GM12878 (cell line): ENCODE data around the gene IL1RAPL1. TPM values are rescaled to one million over a fixed set of nuclear protein-coding genes. Genes with fewer than 3 reads are reported as not detected.

Experiments
- ATAC-seq: fragments of 200-7000 bp; cut with Tn5 transposase; 3 replicates; pipeline ENCODE4 v1.9.1; 2020; ENCODE audit warnings: mild to moderate bottlenecking, moderate library complexity
- BruUV-seq: library from RNA; stranded (reverse); fragments of 400-500 nt; replicated peaks from 2 replicates; lab custom pipeline; 2021; lab: Mats Ljungman, UMichigan
- CTCF ChIA-PET: fragments of 300-600 bp; sonication (Branson Sonifier 250); formaldehyde crosslinking; extraction: SDS; loops from one replicate; lab custom pipeline; 2021; ENCODE audit warnings: inconsistent platforms; lab: Yijun Ruan, JAX
- POLR2A ChIA-PET: fragments of 350-600 bp; formaldehyde crosslinking; extraction: SDS; loops from one replicate; lab custom pipeline; 2021; ENCODE audit warnings: inconsistent platforms; lab: Charles Lee
- RAD21 ChIA-PET: fragments of 300-600 bp; sonication (Branson Sonifier 250); formaldehyde crosslinking; loops from one replicate; lab custom pipeline; 2023; ENCODE audit warnings: antibody characterized with exemption; ENCODE audit not compliant: unreplicated experiment; lab: Charles Lee
- SMC1A ChIA-PET: fragments of 300-600 bp; sonication (Branson Sonifier 250); formaldehyde crosslinking; loops from one replicate; lab custom pipeline; 2023; ENCODE audit not compliant: unreplicated experiment, uncharacterized antibody; lab: Charles Lee
- DNase-seq: peaks from one replicate; pipeline ENCODE4 v3.0.0-alpha.2; 2011; ENCODE audit warnings: low read depth, low spot score
- FAIRE-seq: peaks from 3 replicates; lab custom pipeline; 2011; peaks lifted over from hg19 to GRCh38; lab: Jason Lieb, UNC
- H2AFZ ChIP-seq: 2 replicates; pipeline ENCODE4 v1.6.0; 2011; ENCODE audit warnings: low read depth, low read length, control low read depth; ENCODE audit not compliant: control insufficient read depth
- H3K27ac ChIP-seq: 2 replicates; pipeline ENCODE4 v1.5.1; 2011; ENCODE audit warnings: control low read depth; ENCODE audit not compliant: control insufficient read depth, insufficient read depth
- H3K27me3 ChIP-seq, 2 experiments: replicated peaks in 1 of 2; 2 replicates each; pipeline versions ENCODE4 v1.6.0 to v1.6.1; 2011; ENCODE audit warnings: low read length in 1 of 2; ENCODE audit not compliant: control insufficient read depth in 2 of 2, insufficient read depth in 2 of 2
- H3K36me3 ChIP-seq, 2 experiments: 2 replicates each; pipeline ENCODE4 v1.5.1; 2011; ENCODE audit warnings: low read length in 1 of 2; ENCODE audit not compliant: control insufficient read depth in 2 of 2, insufficient read depth in 2 of 2
- H3K4me1 ChIP-seq: 2 replicates; pipeline ENCODE4 v1.6.1; 2011; ENCODE audit warnings: mild to moderate bottlenecking, low read length, moderate library complexity, mixed read lengths; ENCODE audit not compliant: control insufficient read depth, insufficient read depth
- H3K4me2 ChIP-seq: 2 replicates; pipeline ENCODE4 v1.6.0; 2011; ENCODE audit warnings: control low read depth; ENCODE audit not compliant: control insufficient read depth, insufficient read depth
- H3K4me3 ChIP-seq: fragments of 200-600 bp; sonication (generic); 2 replicates; pipeline ENCODE4 v1.5.1; 2016
- H3K79me2 ChIP-seq: 2 replicates; pipeline ENCODE4 v1.6.0; 2011; ENCODE audit warnings: low read length; ENCODE audit not compliant: control insufficient read depth, insufficient read depth
- H3K9ac ChIP-seq: 2 replicates; pipeline ENCODE4 v1.8.0; 2011; ENCODE audit warnings: low read length, control low read depth, mixed read lengths; ENCODE audit not compliant: control insufficient read depth, insufficient read depth
- H3K9me3 ChIP-seq: replicated peaks from 3 replicates; pipeline ENCODE4 v1.5.1; 2011; ENCODE audit warnings: mild to moderate bottlenecking, low read length; ENCODE audit not compliant: control insufficient read depth, insufficient read depth
- H4K20me1 ChIP-seq: 2 replicates; pipeline ENCODE4 v1.6.0; 2011; ENCODE audit not compliant: control insufficient read depth, insufficient read depth
- ATF7 ChIP-seq: fragments of 450-650 bp; IDR thresholded peaks from 2 replicates; pipeline ENCODE4 v1.6.1; 2016; ENCODE audit warnings: low read depth, mild to moderate bottlenecking
- EP300 ChIP-seq, 2 experiments: fragments of 150-350 bp in 1 of 2; IDR thresholded peaks; 2 replicates each; pipeline ENCODE4 v1.6.1; 2011 to 2012; ENCODE audit warnings: low read depth in 2 of 2, low read length in 2 of 2, borderline replicate concordance in 1 of 2, improper control_type of control experiment in 1 of 2, inconsistent platforms in 1 of 2; ENCODE audit not compliant: control insufficient read depth in 1 of 2
- JUNB ChIP-seq: IDR thresholded peaks from 2 replicates; pipeline ENCODE4 v1.6.1; 2016; ENCODE audit warnings: antibody characterized with exemption, mild to moderate bottlenecking
- MTA2 ChIP-seq: fragments of 450-650 bp; IDR thresholded peaks from 2 replicates; pipeline ENCODE4 v1.6.1; 2016; ENCODE audit warnings: low read depth, mild to moderate bottlenecking, moderate library complexity
- RBBP5 ChIP-seq: fragments of 200-600 bp; sonication (generic); conservative IDR thresholded peaks from 2 replicates; pipeline ENCODE4 v1.6.1; 2016
- SPI1 ChIP-seq: IDR thresholded peaks from 2 replicates; pipeline ENCODE4 v1.6.1; 2011; ENCODE audit warnings: low read depth, mild to moderate bottlenecking, low read length, moderate library complexity, borderline replicate concordance; ENCODE audit not compliant: insufficient read depth
- SREBF2 ChIP-seq: IDR thresholded peaks from 2 replicates; pipeline ENCODE4 v1.6.1; 2012; ENCODE audit warnings: mild to moderate bottlenecking, low read length
- ZNF384 ChIP-seq: IDR thresholded peaks from 2 replicates; pipeline ENCODE4 v1.6.1; 2012; ENCODE audit warnings: low read depth, mild to moderate bottlenecking, low read length, improper control_type of control experiment, borderline replicate concordance
- in situ Hi-C: fragments of 300-500 bp; cut with MboI; formaldehyde crosslinking; loops from 9 replicates; pipeline ENCODE4 v1.14.3; 2018; ENCODE audit warnings: mixed read lengths
- intact Hi-C: fragments of 100-400 bp; cut with micrococcal nuclease; formaldehyde crosslinking; loops from one replicate; pipeline ENCODE4 v1.14.2; 2022; ENCODE audit not compliant: unreplicated experiment
- polyA plus RNA-seq, 11 experiments: library from polyadenylated mRNA; depleted of rRNA in 4 of 11; unstranded in 6 of 11; stranded (reverse) in 5 of 11; fragments of >200 nt; fragmentation: Nextera tagmentation in 4 of 11; fragmentation: Illumina TruSeq in 1 of 11; extraction: Ambion mirVana in 4 of 11; extraction: Trizol in 1 of 11; gene quantifications; 1 replicate in 1 of 11; 2 replicates in 10 of 11; pipeline versions ENCODE4 v1.2.1 to v1.2.3, GENCODE V29; 2011 to 2016; ENCODE audit warnings: inconsistent platforms in 2 of 11, missing spikeins in 2 of 11, low read depth in 1 of 11
- total RNA-seq, 4 experiments: library from RNA; depleted of rRNA in 3 of 4; stranded (reverse); fragments of >200 nt in 3 of 4; fragmentation: Illumina TruSeq in 1 of 4; extraction: Trizol in 1 of 4; gene quantifications; 2 replicates each; pipeline versions ENCODE4 v1.2.1 to v1.2.3, GENCODE V29; 2013 to 2021
- TF ChIP-seq, protein P1 (sequence below): fragments of 450-650 bp; formaldehyde crosslinking; IDR thresholded peaks from 2 replicates; pipeline ENCODE4 v1.5.0; 2022; ENCODE audit warnings: mild to moderate bottlenecking, missing genetic modification characterization
- TF ChIP-seq, protein P2 (sequence below): IDR thresholded peaks from 2 replicates; pipeline ENCODE4 v1.6.1; 2012; ENCODE audit warnings: mild to moderate bottlenecking, low read depth, low read length
- TF ChIP-seq, protein P3 (sequence below): IDR thresholded peaks from 2 replicates; pipeline ENCODE4 v1.6.1; 2011; ENCODE audit warnings: borderline replicate concordance, low read depth, mild to moderate bottlenecking, moderate library complexity, low read length; ENCODE audit not compliant: insufficient read depth, poor library complexity, severe bottlenecking
- TF ChIP-seq, protein P4 (sequence below): fragments of 450-650 bp; IDR thresholded peaks from 2 replicates; pipeline ENCODE4 v1.6.1; 2018; ENCODE audit warnings: mild to moderate bottlenecking, low read depth, moderate library complexity; ENCODE audit not compliant: partially characterized antibody

The IL1RAPL1 gene
- total and polyA plus RNA-seq, 10 of the 15 experiments (the other 5 are each of a cell fraction or from before 2014, with no cell fraction given) = not detected

DNA sequence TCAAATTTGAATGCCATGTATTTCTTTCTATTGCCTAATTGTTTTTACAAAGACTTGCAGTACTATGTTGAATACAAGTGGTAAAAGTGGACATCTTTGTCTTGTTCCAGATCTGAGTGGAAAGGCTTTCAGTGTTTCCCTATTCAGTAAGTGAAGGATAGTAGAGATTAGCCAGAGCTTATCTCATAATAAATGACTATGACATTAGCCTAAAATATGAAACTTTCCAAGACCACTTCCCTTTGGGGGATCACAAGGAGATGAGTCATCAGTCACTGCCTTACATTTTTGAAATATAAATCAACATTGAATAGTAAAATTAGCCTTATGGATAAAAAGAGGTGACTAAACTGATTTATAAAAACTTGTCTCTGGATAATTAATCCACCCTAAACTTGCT, 1074.0 kb downstream of the IL1RAPL1 start (continued):
- TF ChIP-seq, protein P1, sequence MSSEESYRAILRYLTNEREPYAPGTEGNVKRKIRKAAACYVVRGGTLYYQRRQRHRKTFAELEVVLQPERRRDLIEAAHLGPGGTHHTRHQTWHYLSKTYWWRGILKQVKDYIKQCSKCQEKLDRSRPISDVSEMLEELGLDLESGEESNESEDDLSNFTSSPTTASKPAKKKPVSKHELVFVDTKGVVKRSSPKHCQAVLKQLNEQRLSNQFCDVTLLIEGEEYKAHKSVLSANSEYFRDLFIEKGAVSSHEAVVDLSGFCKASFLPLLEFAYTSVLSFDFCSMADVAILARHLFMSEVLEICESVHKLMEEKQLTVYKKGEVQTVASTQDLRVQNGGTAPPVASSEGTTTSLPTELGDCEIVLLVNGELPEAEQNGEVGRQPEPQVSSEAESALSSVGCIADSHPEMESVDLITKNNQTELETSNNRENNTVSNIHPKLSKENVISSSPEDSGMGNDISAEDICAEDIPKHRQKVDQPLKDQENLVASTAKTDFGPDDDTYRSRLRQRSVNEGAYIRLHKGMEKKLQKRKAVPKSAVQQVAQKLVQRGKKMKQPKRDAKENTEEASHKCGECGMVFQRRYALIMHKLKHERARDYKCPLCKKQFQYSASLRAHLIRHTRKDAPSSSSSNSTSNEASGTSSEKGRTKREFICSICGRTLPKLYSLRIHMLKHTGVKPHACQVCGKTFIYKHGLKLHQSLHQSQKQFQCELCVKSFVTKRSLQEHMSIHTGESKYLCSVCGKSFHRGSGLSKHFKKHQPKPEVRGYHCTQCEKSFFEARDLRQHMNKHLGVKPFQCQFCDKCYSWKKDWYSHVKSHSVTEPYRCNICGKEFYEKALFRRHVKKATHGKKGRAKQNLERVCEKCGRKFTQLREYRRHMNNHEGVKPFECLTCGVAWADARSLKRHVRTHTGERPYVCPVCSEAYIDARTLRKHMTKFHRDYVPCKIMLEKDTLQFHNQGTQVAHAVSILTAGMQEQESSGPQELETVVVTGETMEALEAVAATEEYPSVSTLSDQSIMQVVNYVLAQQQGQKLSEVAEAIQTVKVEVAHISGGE = no peak
- TF ChIP-seq MTA2 (no peak), SPI1 (no peak), RBBP5 (no peak)
- TF ChIP-seq, protein P2, sequence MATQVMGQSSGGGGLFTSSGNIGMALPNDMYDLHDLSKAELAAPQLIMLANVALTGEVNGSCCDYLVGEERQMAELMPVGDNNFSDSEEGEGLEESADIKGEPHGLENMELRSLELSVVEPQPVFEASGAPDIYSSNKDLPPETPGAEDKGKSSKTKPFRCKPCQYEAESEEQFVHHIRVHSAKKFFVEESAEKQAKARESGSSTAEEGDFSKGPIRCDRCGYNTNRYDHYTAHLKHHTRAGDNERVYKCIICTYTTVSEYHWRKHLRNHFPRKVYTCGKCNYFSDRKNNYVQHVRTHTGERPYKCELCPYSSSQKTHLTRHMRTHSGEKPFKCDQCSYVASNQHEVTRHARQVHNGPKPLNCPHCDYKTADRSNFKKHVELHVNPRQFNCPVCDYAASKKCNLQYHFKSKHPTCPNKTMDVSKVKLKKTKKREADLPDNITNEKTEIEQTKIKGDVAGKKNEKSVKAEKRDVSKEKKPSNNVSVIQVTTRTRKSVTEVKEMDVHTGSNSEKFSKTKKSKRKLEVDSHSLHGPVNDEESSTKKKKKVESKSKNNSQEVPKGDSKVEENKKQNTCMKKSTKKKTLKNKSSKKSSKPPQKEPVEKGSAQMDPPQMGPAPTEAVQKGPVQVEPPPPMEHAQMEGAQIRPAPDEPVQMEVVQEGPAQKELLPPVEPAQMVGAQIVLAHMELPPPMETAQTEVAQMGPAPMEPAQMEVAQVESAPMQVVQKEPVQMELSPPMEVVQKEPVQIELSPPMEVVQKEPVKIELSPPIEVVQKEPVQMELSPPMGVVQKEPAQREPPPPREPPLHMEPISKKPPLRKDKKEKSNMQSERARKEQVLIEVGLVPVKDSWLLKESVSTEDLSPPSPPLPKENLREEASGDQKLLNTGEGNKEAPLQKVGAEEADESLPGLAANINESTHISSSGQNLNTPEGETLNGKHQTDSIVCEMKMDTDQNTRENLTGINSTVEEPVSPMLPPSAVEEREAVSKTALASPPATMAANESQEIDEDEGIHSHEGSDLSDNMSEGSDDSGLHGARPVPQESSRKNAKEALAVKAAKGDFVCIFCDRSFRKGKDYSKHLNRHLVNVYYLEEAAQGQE = no peak

DNA sequence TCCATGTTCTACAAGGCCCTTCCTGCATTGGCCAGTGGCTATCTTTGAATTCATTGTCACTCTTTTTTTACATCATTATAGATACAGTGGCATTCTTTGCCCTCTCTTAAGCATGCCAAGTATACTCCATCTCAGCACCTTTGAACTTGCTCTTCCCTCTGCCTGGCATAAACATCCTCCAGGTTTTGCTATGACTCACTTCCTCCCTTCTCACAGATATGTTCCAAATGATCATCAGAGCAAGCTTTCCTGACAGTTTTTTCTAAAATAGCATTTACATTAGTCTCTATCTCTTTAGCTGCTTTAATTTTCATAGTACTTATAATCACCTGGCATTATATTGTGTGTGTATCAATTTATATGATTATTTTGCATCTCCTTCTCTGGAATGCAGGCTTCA, 1074.9 kb downstream of the IL1RAPL1 start:
- SMC1A ChIA-PET = no interaction called here
- Histone ChIP-seq H4K20me1 (no peaks in the 10 kb centered on the region), H3K9me3 (no peaks in the 10 kb centered on the region; the same call in 1 of the 3 replicates), H3K27ac (no peak overlapping the region), H3K36me3 (no peaks in the 10 kb centered on the region), H3K4me2 (no peak overlapping the region), H3K4me3 (no peak overlapping the region), H3K4me1 (0 out of 2 replicates have a peak, but pooled peaks cover 3% of the 10 kb centered on the region), H3K79me2 (no peaks in the 10 kb centered on the region), H3K27me3 (no peaks in the 10 kb centered on the region), H2AFZ (no peak overlapping the region), H3K9ac (no peak overlapping the region)
- no peak for ATAC-seq
- in situ Hi-C loops = no loop called here
- POLR2A ChIA-PET = no interaction called here
- BruUV-seq = no TSS peak
- FAIRE-seq = no peak
- CTCF ChIA-PET = no interaction called here
- RAD21 ChIA-PET = no interaction called here
- no peak for DNase-seq
- intact Hi-C loops = no loop called here
- no peak; the same call in 1 of the 2 replicates for TF ChIP-seq JUNB
- TF ChIP-seq SREBF2 = no peak
- no peak for TF ChIP-seq ATF7
- no peak for TF ChIP-seq EP300 (IDR thresholded peaks at IDR 0.05; ENCODE audit: borderline replicate concordance in 1 of 2, control insufficient read depth in 1 of 2, low read depth in 2 of 2, low read length in 2 of 2)
- TF ChIP-seq, protein P3, sequence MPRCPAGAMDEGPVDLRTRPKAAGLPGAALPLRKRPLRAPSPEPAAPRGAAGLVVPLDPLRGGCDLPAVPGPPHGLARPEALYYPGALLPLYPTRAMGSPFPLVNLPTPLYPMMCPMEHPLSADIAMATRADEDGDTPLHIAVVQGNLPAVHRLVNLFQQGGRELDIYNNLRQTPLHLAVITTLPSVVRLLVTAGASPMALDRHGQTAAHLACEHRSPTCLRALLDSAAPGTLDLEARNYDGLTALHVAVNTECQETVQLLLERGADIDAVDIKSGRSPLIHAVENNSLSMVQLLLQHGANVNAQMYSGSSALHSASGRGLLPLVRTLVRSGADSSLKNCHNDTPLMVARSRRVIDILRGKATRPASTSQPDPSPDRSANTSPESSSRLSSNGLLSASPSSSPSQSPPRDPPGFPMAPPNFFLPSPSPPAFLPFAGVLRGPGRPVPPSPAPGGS = no peak
- no peak for TF ChIP-seq SPI1
- no peak for TF ChIP-seq ZNF384
- TF ChIP-seq, protein P4, sequence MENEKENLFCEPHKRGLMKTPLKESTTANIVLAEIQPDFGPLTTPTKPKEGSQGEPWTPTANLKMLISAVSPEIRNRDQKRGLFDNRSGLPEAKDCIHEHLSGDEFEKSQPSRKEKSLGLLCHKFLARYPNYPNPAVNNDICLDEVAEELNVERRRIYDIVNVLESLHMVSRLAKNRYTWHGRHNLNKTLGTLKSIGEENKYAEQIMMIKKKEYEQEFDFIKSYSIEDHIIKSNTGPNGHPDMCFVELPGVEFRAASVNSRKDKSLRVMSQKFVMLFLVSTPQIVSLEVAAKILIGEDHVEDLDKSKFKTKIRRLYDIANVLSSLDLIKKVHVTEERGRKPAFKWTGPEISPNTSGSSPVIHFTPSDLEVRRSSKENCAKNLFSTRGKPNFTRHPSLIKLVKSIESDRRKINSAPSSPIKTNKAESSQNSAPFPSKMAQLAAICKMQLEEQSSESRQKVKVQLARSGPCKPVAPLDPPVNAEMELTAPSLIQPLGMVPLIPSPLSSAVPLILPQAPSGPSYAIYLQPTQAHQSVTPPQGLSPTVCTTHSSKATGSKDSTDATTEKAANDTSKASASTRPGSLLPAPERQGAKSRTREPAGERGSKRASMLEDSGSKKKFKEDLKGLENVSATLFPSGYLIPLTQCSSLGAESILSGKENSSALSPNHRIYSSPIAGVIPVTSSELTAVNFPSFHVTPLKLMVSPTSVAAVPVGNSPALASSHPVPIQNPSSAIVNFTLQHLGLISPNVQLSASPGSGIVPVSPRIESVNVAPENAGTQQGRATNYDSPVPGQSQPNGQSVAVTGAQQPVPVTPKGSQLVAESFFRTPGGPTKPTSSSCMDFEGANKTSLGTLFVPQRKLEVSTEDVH = no peak
